Measurements from ENCODE around the gene CFAP99.

- TF ChIP-seq, protein P1, sequence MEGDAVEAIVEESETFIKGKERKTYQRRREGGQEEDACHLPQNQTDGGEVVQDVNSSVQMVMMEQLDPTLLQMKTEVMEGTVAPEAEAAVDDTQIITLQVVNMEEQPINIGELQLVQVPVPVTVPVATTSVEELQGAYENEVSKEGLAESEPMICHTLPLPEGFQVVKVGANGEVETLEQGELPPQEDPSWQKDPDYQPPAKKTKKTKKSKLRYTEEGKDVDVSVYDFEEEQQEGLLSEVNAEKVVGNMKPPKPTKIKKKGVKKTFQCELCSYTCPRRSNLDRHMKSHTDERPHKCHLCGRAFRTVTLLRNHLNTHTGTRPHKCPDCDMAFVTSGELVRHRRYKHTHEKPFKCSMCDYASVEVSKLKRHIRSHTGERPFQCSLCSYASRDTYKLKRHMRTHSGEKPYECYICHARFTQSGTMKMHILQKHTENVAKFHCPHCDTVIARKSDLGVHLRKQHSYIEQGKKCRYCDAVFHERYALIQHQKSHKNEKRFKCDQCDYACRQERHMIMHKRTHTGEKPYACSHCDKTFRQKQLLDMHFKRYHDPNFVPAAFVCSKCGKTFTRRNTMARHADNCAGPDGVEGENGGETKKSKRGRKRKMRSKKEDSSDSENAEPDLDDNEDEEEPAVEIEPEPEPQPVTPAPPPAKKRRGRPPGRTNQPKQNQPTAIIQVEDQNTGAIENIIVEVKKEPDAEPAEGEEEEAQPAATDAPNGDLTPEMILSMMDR (conservative IDR thresholded peaks at IDR 0.05 in 1 of 2, IDR thresholded peaks at IDR 0.05 in 1 of 2; ENCODE audit: low read depth in 1 of 2, low read length in 2 of 2): no peak
- TF ChIP-seq EZH2 (IDR thresholded peaks at IDR 0.05; ENCODE audit: low read length, missing control alignments): no peak
Measured at GRCh38 chr4:2433609-2434350, 15.0 kb downstream of the CFAP99 start.

Measured in fibroblast of lung (primary cell).